Measurements from ENCODE around the gene ABLIM1.

The ABLIM1 gene

GRCh38 chr10:114483575-114483974, 174.5 kb downstream of the ABLIM1 start:
- no peak for DNase-seq

GRCh38 chr10:114482480-114483304, 175.4 kb downstream of the ABLIM1 start:
- DNase-seq: no peak

GRCh38 chr10:114481055-114481454, 177.0 kb downstream of the ABLIM1 start:
- DNase-seq: no peak

GRCh38 chr10:114479836-114480235, 178.2 kb downstream of the ABLIM1 start:
- DNase-seq: no peak

- no peak for DNase-seq
Measured at GRCh38 chr10:114479307-114479706, 178.8 kb downstream of the ABLIM1 start.

- DNase-seq: no peak
Measured at GRCh38 chr10:114478281-114478680, 179.8 kb downstream of the ABLIM1 start.

- DNase-seq: no peak
Measured at GRCh38 chr10:114477285-114477684, 180.8 kb downstream of the ABLIM1 start.

- DNase-seq: no peak
Measured at GRCh38 chr10:114474989-114475388, 183.1 kb downstream of the ABLIM1 start.

- DNase-seq: no peak
Measured at GRCh38 chr10:114473776-114474175, 184.3 kb downstream of the ABLIM1 start.

- peak; percentile 18 to 61 for DNase-seq
Measured at GRCh38 chr10:114472877-114473253, 185.2 kb downstream of the ABLIM1 start.

GRCh38 chr10:114471906-114472876, 185.9 kb downstream of the ABLIM1 start:
- DNase-seq: peak in 1 of 2 experiments; percentile 74

GRCh38 chr10:114470956-114471905, 186.8 kb downstream of the ABLIM1 start:
- DNase-seq: peak; percentile 58 to 72

GRCh38 chr10:114470361-114470760, 187.7 kb downstream of the ABLIM1 start:
- DNase-seq: no peak

GRCh38 chr10:114458955-114459354, 199.1 kb downstream of the ABLIM1 start:
- DNase-seq: peak; percentile 3 to 12

GRCh38 chr10:114458216-114458920, 199.7 kb downstream of the ABLIM1 start:
- DNase-seq: no peak

- DNase-seq: no peak
Measured at GRCh38 chr10:114453576-114453975, 204.5 kb downstream of the ABLIM1 start.

GRCh38 chr10:114448897-114449296, 209.2 kb downstream of the ABLIM1 start:
- DNase-seq: no peak

GRCh38 chr10:114445332-114445731, 212.7 kb downstream of the ABLIM1 start:
- DNase-seq: no peak

- no peak for DNase-seq
Measured at GRCh38 chr10:114444819-114445218, 213.3 kb downstream of the ABLIM1 start.

GRCh38 chr10:114442091-114442630, 215.9 kb downstream of the ABLIM1 start:
- DNase-seq: no peak

GRCh38 chr10:114441107-114441506, 217.0 kb downstream of the ABLIM1 start:
- DNase-seq: no peak
